SK-N-MC (cell line): Measurements from ENCODE around the gene SPATA2L.

Experiments
- EZH2 ChIP-seq: fragments of 200-600 bp; sonication (generic); IDR thresholded peaks from one replicate; pipeline ENCODE4 v1.6.1; 2017; ENCODE audit warnings: antibody characterized with exemption
- FOXP2 ChIP-seq: optimal IDR thresholded peaks from 2 replicates; pipeline ENCODE3; 2011; ENCODE audit warnings: mild to moderate bottlenecking, moderate library complexity; ENCODE audit not compliant: insufficient read depth; ENCODE audit errors: extremely low read length, control extremely low read depth
- POLR2AphosphoS5 ChIP-seq: IDR thresholded peaks from 2 replicates; pipeline ENCODE4 v1.6.1; 2012; ENCODE audit warnings: mild to moderate bottlenecking, low read depth, low read length, borderline replicate concordance

GRCh38 chr16:89660146-89660545 is 41.4 kb downstream of the SPATA2L start:
- TF ChIP-seq POLR2AphosphoS5: no peak
- no peak for TF ChIP-seq EZH2
- no peak for TF ChIP-seq FOXP2
